Measurements from ENCODE around the gene RALGAPA2.

RALGAPA2 gene

GRCh38 chr20:20491110-20491783 lies 221.2 kb downstream of the RALGAPA2 start:
- no peak for FAIRE-seq

- no peak for FAIRE-seq
Measured at GRCh38 chr20:20490673-20491072, 221.8 kb downstream of the RALGAPA2 start.

DNA sequence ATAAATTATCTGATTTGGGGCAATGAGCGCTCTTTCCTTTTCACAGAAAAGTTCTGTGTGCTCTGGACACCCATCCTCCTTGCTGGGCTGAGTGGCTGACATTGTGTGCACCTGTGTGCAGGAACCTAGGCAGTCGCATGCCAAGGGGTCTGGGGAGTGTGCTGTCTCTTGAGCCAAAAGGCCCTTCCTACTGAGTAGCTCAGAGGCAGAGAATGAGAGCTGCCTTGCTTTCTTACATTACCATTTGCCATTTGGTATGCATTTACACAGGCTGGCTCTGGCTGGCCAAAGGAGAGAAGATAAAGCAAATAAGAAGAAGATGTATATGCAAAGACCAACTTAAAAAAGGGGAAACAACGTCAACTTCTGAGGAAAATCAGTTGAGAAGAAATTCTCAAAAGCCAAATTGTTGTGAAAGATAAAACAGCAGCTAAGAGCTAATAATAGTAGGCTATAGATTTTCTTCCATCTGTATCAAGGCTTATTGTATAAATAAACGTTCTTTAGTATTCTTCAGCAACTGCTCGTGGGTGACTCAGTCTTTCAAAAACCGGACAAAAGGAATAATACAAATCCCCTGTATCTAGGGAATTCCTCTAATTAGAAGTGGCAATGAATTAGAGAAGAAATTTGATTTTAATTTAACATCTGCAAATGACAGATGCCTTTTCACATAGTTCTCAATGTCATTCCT lies 222.6 kb downstream of the RALGAPA2 start:
- FAIRE-seq = no peak

DNA sequence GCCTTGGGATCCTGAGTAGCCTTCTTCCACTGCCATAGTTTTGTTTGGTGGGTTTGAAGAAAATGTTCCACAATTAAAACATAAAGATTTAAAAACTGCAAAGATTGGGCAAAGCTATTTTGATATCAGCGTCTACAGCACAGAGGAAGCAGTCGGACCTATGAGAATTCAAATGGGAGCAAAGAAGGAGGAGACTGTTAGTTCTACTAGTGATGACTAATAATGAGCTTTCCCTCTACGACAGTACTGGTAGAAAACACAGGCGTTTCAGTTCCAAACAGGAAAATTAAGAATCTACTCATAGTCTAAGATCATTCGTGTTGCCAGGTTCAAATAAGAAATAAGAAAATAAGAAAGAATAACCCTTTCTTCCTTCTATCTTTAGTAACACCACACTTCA lies 223.4 kb downstream of the RALGAPA2 start:
- no peak for FAIRE-seq

GRCh38 chr20:20488388-20488787 lies 224.1 kb downstream of the RALGAPA2 start:
- no peak for FAIRE-seq

- no peak for FAIRE-seq
Measured at GRCh38 chr20:20487811-20488210, 224.6 kb downstream of the RALGAPA2 start.

- FAIRE-seq = no peak
Measured at GRCh38 chr20:20483328-20483727, 229.1 kb downstream of the RALGAPA2 start.

DNA sequence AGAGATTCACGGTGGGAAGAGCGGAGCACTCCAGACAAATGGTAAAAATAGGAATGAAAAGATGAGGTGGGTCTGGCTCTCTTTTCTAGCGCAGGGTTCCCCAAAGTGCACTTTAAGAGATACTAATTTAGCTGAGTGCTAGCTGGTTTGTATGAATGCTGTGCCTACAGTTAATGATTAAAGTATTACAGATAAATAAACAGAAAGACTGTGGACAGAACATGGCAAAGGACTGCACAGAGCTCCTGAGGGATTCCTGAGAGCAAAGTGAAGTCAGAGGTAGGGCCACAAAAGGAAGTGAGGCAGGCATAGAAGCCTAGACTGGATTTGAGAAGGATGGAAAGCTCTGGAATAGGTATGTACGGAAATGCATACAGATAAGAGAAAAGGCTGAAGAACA lies 230.0 kb downstream of the RALGAPA2 start:
- FAIRE-seq = no peak

DNA sequence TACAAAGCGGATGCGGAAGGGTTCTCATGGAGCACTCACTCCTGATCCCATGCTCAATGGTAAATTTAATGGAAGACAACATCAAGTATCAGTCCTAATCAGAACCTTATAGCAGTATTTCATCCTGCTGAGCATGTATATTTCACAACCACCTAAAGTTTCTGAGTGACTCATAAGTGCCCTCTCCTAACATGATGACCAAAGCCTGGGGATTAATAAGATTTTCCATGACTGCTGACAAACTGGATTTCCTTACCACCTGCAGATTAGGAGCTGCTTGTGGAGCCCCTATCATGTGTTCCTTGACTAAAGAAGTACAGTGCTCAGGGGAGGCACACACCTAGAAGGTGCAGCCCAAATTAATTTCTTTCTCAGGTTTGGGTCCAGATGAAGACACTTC lies 231.8 kb downstream of the RALGAPA2 start:
- no peak for FAIRE-seq

GRCh38 chr20:20480126-20480525 lies 232.3 kb downstream of the RALGAPA2 start:
- no peak for FAIRE-seq

DNA sequence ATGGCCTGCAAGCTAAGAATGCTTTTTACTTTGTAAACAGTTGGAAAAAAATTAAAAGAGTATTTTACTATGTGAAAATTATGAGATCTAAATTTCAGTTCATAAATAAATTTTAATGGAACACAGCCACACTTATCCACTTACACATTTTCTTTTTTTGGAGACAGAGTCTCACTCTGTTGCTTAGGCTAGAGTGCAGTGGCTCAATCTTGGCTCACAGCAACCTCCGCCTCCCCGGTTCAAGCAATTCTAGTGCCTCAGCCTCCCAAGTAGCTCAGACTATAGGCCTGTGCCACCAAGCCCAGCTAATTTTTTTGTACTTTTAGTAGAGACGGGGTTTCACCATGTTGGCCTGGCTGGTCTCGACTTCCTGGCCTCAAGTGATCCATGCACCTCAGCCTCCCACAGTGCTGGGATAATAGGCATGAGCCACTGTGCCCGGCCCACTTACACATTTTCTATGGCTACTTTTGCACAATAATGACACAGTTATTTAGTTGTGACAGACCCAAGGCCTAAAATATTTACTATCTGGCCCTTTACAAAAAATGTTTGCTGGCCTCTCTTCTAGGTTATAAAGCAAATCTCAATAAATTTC lies 234.9 kb downstream of the RALGAPA2 start:
- FAIRE-seq = no peak

- FAIRE-seq = no peak
Measured at GRCh38 chr20:20476504-20476903, 235.9 kb downstream of the RALGAPA2 start.

DNA sequence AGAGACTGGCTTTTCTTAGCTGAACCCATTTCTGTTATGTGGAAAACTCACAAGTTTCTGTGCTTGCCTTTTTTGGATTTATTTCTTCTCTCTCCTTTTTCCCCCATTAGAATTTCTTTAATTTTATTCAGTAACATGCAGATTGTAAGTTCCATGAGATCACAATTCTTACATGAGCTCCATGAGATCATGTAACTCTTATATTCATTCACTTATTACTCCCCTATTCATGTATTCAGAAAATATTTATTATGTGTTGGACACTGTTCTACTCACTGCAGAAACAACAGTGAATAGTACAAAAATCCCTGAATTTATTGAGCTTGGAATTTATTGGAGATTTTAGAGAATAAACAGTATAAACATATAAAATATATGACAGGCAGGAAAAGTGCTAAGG lies 238.8 kb downstream of the RALGAPA2 start:
- FAIRE-seq = no peak

DNA sequence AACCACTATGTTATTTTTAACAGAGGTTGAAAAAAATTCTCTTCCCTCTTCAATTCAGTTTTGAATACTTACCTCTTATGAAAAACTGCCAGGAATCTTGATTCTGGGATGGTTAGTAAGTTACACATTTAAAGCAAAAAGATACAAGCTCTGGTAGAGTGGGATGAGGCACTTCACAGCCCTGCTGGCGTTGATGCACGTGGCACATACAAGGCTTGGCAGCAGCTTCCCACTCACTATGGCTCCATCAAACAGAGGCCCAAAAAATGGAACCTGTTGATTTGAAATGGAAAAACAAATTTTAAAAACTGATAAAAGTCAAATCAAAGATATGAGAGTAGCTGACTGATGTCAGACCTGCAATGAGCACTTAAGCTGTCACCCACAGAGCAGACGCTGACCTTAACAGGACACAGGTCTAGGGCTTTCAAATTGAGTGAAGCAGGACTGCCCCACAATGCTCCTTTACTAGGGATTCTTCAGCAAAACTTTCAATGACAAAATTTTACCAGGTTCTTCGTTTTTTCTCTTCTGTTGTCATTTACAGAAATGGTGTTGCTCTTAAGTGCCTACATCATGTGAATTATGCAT lies 239.7 kb downstream of the RALGAPA2 start:
- FAIRE-seq = no peak

- no peak for FAIRE-seq
Measured at GRCh38 chr20:20466341-20466879, 246.0 kb downstream of the RALGAPA2 start.

GRCh38 chr20:20465252-20465651 lies 247.2 kb downstream of the RALGAPA2 start:
- no peak for FAIRE-seq

DNA sequence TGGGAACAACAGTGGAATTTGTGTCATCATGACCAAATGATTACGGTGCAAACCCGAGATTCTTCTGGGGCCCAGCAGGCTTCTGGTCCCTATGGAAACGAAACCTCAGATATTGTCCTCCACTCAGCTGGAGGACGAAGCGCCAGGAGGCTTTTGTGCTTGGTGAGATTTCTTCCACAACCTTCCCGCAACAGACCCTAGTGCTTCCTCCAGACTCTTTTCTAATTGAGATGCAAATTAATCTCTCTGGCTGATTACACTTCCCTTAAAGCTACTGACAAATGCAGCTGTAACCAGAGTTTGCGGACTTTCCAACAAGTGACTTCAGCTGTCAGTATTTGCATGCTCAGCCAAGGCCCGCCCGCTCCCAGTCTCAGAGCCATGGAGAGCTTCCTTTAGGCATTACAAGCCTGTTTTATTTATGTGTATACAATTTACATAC lies 248.5 kb downstream of the RALGAPA2 start:
- FAIRE-seq = no peak

DNA sequence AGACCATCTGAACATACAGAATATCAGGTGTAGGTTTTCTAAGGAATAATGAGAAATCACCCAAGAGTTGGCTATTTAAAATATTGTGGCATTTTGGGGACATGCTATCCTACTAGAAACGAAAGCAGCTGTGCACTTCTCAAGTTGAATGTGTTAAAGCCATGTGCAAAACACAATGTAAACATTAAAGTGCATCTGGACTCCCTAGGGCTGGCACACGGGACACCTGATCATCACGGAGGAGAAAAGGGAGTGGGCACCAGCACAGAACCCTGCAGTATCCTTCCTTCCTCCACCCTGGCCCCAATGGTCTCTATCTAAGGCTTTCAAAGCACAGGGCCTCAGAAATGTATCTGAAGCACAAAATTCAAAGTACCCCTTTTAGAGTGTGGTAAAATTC lies 250.3 kb downstream of the RALGAPA2 start:
- FAIRE-seq = no peak

DNA sequence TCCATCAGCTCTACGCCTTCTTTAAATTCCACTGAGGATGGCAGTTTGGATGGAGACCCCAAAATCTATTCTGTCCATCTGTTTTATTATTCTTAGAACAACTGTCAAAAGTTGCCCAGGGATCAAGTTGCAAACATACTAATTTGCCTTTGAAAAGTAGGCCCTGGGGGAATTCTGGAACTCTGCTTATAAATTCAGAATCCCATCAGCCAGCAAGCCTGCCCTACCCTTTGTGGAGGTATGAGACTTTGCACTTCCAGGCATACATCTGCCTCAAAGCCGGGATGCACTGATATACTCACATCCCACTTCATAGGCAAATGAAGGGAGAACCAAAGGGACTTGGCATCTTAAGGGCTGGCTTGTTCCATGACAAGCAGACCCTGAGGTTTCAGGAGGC lies 250.9 kb downstream of the RALGAPA2 start:
- no peak for FAIRE-seq

DNA sequence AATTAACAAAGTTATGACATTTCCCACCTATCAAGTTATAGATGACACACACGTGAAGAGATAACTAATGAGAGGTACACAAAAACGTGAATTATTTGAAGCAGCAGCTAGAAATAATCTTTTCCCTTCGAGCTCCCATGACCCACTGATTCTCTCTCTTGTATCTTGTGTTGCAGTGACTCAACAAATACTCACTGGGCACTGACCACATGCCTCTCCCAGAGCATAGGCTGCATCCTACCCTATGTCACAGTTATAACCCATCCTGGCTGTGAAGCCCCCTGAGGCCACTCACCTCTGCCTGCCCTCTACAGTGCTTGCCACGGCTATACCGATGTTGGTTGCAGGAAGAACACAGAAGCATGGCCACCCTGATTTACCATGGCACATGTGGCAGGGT lies 252.7 kb downstream of the RALGAPA2 start:
- FAIRE-seq = no peak

DNA sequence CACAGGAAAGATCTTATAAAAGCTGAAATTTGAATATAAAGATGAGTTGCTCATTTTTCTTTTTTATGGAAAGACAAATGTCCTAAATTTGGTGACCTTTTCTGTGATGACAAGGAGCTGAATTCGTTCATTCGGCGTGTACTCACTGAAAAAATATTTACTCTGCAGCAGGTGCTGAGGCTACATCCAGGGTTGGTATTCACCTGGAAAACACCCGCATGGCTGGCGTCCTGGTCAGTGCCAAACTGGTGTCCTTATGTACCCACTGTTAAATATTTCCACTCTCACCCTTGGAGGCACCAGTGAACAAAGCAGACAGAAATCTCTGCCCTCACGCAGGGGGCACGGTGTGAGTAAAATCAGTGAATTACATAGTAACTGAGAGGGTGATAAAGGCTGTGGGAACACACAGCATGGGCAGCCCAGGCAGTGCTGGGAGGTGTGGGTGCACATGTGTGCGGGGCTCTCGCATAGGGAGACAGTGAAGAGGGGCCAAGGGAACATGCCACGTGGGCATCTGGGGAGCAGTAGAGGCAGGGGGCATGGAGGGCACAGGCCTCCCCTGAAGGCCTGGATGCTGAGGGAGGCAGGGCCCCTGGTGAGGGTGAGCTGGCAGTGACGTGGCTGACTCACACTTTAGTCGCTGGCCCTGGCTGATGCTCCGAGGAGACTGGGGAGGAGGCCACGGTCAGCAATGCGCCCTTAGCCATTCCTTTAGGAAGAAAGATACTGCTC lies 254.9 kb downstream of the RALGAPA2 start:
- no peak for FAIRE-seq

- no peak for FAIRE-seq
Measured at GRCh38 chr20:20456741-20457140, 255.7 kb downstream of the RALGAPA2 start.

GRCh38 chr20:20455926-20456325 lies 256.5 kb downstream of the RALGAPA2 start:
- no peak for FAIRE-seq
